Lung (tissue), 16 donors: ENCODE measurements around the gene PTCD2. TPM values are rescaled to one million over a fixed set of nuclear protein-coding genes. Genes with fewer than 3 reads are reported as not detected.

ENCODE experiments used
- ATAC-seq: fragments of 200-7000 bp; cut with Tn5 transposase; one replicate; pipeline ENCODE4 v1.9.1; 2020; ENCODE audit warnings: moderate number of reproducible peaks; ENCODE audit not compliant: insufficient read depth, low FRiP score
- DNase-seq, 3 donors: peaks; one replicate each; pipeline ENCODE4 v3.0.0-alpha.2; 2013 to 2017
- H3K27ac ChIP-seq, 2 donors: one replicate each; pipeline ENCODE4 v1.5.1; 2013; ENCODE audit warnings: mild to moderate bottlenecking in 2 of 2, moderate library complexity in 2 of 2, control low read depth in 1 of 2, inconsistent platforms in 1 of 2, low read depth in 1 of 2, low read length in 1 of 2
- H3K27me3 ChIP-seq, 3 donors: one replicate each; pipeline ENCODE4 v1.5.1; 2013; ENCODE audit warnings: low read length in 2 of 3; ENCODE audit not compliant: control insufficient read depth in 3 of 3, insufficient read depth in 3 of 3
- H3K36me3 ChIP-seq, 4 donors: one replicate each; pipeline ENCODE4 v1.5.1; 2013; ENCODE audit warnings: low read length in 4 of 4, mild to moderate bottlenecking in 1 of 4, moderate library complexity in 1 of 4; ENCODE audit not compliant: control insufficient read depth in 4 of 4, insufficient read depth in 4 of 4
- H3K4me1 ChIP-seq, 5 donors: one replicate each; pipeline ENCODE4 v1.5.1; 2013; ENCODE audit warnings: low read length in 5 of 5, mild to moderate bottlenecking in 2 of 5, moderate library complexity in 1 of 5; ENCODE audit not compliant: control insufficient read depth in 5 of 5, insufficient read depth in 5 of 5
- H3K4me3 ChIP-seq: one replicate; pipeline ENCODE4 v1.5.1; 2013; ENCODE audit warnings: mild to moderate bottlenecking, control low read depth, moderate library complexity
- H3K9ac ChIP-seq, 2 donors: one replicate each; pipeline ENCODE4 v1.5.1; 2013; ENCODE audit warnings: low read length in 2 of 2, control low read depth in 1 of 2; ENCODE audit not compliant: insufficient read depth in 1 of 2
- H3K9me3 ChIP-seq, 4 donors: one replicate each; pipeline ENCODE4 v1.5.1; 2013; ENCODE audit warnings: low read length in 3 of 4, mild to moderate bottlenecking in 1 of 4, moderate library complexity in 1 of 4; ENCODE audit not compliant: control insufficient read depth in 4 of 4, insufficient read depth in 3 of 4
- WGBS, 2 donors: extraction: QIAGEN DNeasy Blood & Tissue Kit; methylation state at CpG; one replicate each; pipeline ENCODE4 v1.1.7; 2013; 5-methylcytosine and 5-hydroxymethylcytosine counted together
- long read RNA-seq, 5 donors: transcript quantifications; one replicate each; lab custom pipeline, GENCODE V29; 2026
- polyA plus RNA-seq, 2 donors: library from polyadenylated mRNA; stranded (reverse); fragments of 200-250 nt; gene quantifications; one replicate each; pipeline ENCODE4 v1.2.1, GENCODE V29; 2013
- total RNA-seq, 2 donors: library from RNA; depleted of rRNA in 1 of 2; stranded (reverse); fragments of >200 nt in 1 of 2; gene quantifications; one replicate each; pipeline ENCODE4 v1.2.1, GENCODE V29; 2014 to 2021
- TF ChIP-seq, protein P1 (sequence below): IDR thresholded peaks from 2 replicates; pipeline ENCODE4 v1.5.1; 2012; ENCODE audit warnings: mild to moderate bottlenecking; ENCODE audit errors: control extremely low read depth, extremely low read depth
- donor health status: control.
- donor health status: control.
- donor health status: Bipolar disorder and iron deficiency.
- donor health status: healthy.
- donor health status: DM: yes; HTN: yes; CAD: no.

Gene PTCD2, protein sequence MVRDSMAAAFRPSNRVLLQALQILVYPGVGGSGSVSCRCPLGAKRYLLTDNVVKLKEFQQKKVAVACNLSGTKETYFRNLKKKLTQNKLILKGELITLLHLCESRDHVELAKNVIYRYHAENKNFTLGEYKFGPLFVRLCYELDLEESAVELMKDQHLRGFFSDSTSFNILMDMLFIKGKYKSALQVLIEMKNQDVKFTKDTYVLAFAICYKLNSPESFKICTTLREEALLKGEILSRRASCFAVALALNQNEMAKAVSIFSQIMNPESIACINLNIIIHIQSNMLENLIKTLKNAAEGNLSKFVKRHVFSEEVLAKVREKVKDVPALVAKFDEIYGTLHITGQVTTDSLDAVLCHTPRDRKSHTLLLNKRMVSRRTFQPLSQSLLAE
- 10 to 100 TPM in 1 of 2 donors, 1 to 10 TPM in 1; 8.9 to 12.0 TPM for total RNA-seq
- 1 to 10 TPM; 1.9 to 3.8 TPM for polyA plus RNA-seq
- long read RNA-seq, donor 1, full-length matches to known transcripts: 1 of 1 reads
- long read RNA-seq, donor 1, partial matches to known transcripts: 0 of 1 reads
- long read RNA-seq, donor 1, other reads (novel, unspliced or antisense): 0 of 1 reads
- long read RNA-seq, donor 2, full-length matches to known transcripts: 2 of 2 reads
- long read RNA-seq, donor 2, partial matches to known transcripts: 0 of 2 reads
- long read RNA-seq, donor 2, other reads (novel, unspliced or antisense): 0 of 2 reads
- long read RNA-seq, donor 3, partial matches to known transcripts: 0 of 3 reads
- long read RNA-seq, donor 3, other reads (novel, unspliced or antisense): 0 of 3 reads
- long read RNA-seq, donor 4, partial matches to known transcripts: 0 of 3 reads
- long read RNA-seq, donor 4, other reads (novel, unspliced or antisense): 0 of 3 reads
- long read RNA-seq, donor 5, partial matches to known transcripts: 0 of 1 reads
- long read RNA-seq, donor 5, other reads (novel, unspliced or antisense): 0 of 1 reads

DNA sequence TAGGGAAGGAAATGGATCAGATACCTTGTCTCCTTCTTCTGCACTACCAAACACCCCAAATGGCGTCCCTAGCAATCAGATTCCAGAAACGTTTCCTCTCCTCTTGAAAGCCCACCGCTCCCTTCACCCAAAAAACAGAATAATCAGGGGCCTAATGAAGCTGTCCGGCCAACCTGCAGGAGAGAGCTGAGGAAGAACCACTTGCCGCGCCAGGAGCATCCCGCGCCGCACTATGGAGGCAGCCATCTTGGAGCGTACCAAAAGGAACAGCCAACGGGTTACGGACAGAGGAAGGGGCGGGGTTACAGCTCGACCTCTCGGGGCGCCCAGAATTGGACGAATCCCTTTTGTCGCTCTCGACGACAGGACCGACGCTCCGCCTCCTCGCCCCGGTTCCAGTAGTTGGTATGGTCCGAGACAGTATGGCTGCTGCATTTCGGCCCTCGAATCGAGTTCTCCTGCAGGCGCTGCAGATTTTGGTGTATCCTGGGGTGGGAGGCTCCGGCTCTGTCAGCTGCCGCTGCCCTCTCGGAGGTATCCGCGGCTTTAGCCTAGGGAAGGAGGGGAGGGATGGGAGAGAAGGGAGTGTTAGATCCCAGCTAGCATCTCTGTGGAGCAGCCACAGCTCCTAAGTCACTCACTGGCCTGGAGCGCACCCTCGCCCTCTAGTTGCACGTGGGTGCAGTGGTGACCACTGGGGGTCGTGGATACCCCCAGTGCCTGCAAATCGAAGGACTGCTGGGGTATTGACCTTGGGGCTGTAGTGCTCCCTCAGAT, at the start of gene PTCD2, which contains the start of gene MRPS27:
Gene PTCD2 (plus strand): TSS at position 398 of the 777 bp plus-strand sequence. CDS start 10 bp downstream, at position 408.
Gene MRPS27 (minus strand): TSS at position 265 of the 777 bp plus-strand sequence. CDS start 19 bp downstream, at position 246.
- Histone ChIP-seq H3K27ac (peak within 1 kb of the TSS; percentile 76 to 88), H3K36me3 (peaks cover 0 to 5% (median 4%) of the 10 kb centered on the region in 4 donors), H3K9ac (peak within 1 kb of the TSS; percentile 88 to 91), H3K4me3 (peak within 1 kb of the TSS; percentile 72), H3K9me3 (no peaks in the 10 kb centered on the region), H3K4me1 (peaks cover 0 to 10% (median 3%) of the 10 kb centered on the region in 5 donors), H3K27me3 (no peaks in the 10 kb centered on the region)
- ATAC-seq (peak; percentile 100), DNase-seq (peak; percentile 97 to 99 (median 98))
- WGBS, 2 donors: 0% methylated on average over 40 of the region's 40 CpGs
- TF ChIP-seq, protein P1, sequence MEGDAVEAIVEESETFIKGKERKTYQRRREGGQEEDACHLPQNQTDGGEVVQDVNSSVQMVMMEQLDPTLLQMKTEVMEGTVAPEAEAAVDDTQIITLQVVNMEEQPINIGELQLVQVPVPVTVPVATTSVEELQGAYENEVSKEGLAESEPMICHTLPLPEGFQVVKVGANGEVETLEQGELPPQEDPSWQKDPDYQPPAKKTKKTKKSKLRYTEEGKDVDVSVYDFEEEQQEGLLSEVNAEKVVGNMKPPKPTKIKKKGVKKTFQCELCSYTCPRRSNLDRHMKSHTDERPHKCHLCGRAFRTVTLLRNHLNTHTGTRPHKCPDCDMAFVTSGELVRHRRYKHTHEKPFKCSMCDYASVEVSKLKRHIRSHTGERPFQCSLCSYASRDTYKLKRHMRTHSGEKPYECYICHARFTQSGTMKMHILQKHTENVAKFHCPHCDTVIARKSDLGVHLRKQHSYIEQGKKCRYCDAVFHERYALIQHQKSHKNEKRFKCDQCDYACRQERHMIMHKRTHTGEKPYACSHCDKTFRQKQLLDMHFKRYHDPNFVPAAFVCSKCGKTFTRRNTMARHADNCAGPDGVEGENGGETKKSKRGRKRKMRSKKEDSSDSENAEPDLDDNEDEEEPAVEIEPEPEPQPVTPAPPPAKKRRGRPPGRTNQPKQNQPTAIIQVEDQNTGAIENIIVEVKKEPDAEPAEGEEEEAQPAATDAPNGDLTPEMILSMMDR: no peak

- TF ChIP-seq, protein P1: no peak
- Histone ChIP-seq H3K27ac (no peak overlapping the region), H3K36me3 (peaks cover 0 to 3% (median 2%) of the 10 kb centered on the region in 4 donors), H3K4me3 (no peak overlapping the region), H3K4me1 (peaks cover 0 to 4% (median 0%) of the 10 kb centered on the region in 5 donors), H3K9me3 (peaks cover 0 to 5% (median 0%) of the 10 kb centered on the region in 4 donors), H3K27me3 (no peaks in the 10 kb centered on the region), H3K9ac (no peak overlapping the region)
- DNase-seq: no peak
- no peak for ATAC-seq
- 80 to 94% methylated on average over 3 of the region's 3 CpGs for WGBS, 2 donors
Measured at GRCh38 chr5:72271702-72272101, 48.5 kb upstream of the PTCD2 start.

- H3K27ac ChIP-seq: no peak overlapping the region
- DNase-seq: no peak
- peaks cover 0 to 4% (median 0%) of the 10 kb centered on the region in 5 donors for H3K4me1 ChIP-seq
- TF ChIP-seq, protein P1: no peak
- WGBS, 2 donors: 80 to 87% methylated on average over 4 of the region's 4 CpGs
- no peak overlapping the region for H3K9ac ChIP-seq
- H3K4me3 ChIP-seq: no peak overlapping the region
- ATAC-seq: no peak
- peaks cover 0 to 3% (median 2%) of the 10 kb centered on the region in 4 donors for H3K36me3 ChIP-seq
- no peaks in the 10 kb centered on the region for H3K27me3 ChIP-seq
- peaks cover 0 to 5% (median 0%) of the 10 kb centered on the region in 4 donors for H3K9me3 ChIP-seq
Measured at GRCh38 chr5:72272398-72272797, 47.8 kb upstream of the PTCD2 start.
